GM10266 (cell line): ENCODE measurements around the gene PAX7.
"Not testable (repeated sequence)": the region's sequence is repeated elsewhere in the genome, so short reads cannot be mapped to it uniquely, and the experiment has no call there.

ENCODE experiments used
- DNase-seq: peaks from one replicate; pipeline ENCODE4 v3.0.0; 2012; ENCODE audit errors: extremely low spot score
- CTCF ChIP-seq: IDR thresholded peaks from 2 replicates; pipeline ENCODE4 v1.5.1; 2012; ENCODE audit warnings: mild to moderate bottlenecking, low read depth; ENCODE audit not compliant: control insufficient read depth, insufficient read depth; ENCODE audit errors: missing control alignments

Gene PAX7

GRCh38 chr1:18684303-18684702 is 53.7 kb downstream of the PAX7 start:
- no peak for TF ChIP-seq CTCF
- no peak for DNase-seq

- DNase-seq, result no peak
- TF ChIP-seq CTCF, result no peak
Measured at GRCh38 chr1:18686540-18686939, 55.9 kb downstream of the PAX7 start.

- no peak for TF ChIP-seq CTCF
- no peak for DNase-seq
Measured at GRCh38 chr1:18687273-18687672, 56.6 kb downstream of the PAX7 start.

GRCh38 chr1:18691648-18692047 is 61.0 kb downstream of the PAX7 start:
- TF ChIP-seq CTCF, result no peak
- DNase-seq, result no peak

- no peak for TF ChIP-seq CTCF
- no peak for DNase-seq
Measured at GRCh38 chr1:18693256-18694098, 62.8 kb downstream of the PAX7 start.

- not testable (repeated sequence) for DNase-seq
Measured at GRCh38 chr1:18694289-18694688, 63.6 kb downstream of the PAX7 start.

GRCh38 chr1:18697541-18697940 is 66.9 kb downstream of the PAX7 start:
- DNase-seq, result no peak
- TF ChIP-seq CTCF, result no peak
